HG02623 (cell line): ENCODE measurements around the gene AMBP.

Experiments
- ATAC-seq: cut with Tn5 transposase; IDR thresholded peaks from one replicate; pipeline ENCODE4 v1.9.1; 2021; ENCODE audit warnings: moderate library complexity; ENCODE audit not compliant: unreplicated experiment

AMBP gene

GRCh38 chr9:114078021-114078780, at the start of gene AMBP:
Gene AMBP, minus strand, starts transcription at chr9:114078300. Its CDS starts 91 bp downstream, at chr9:114078209.
- no peak for ATAC-seq

- ATAC-seq, result no peak
Measured at GRCh38 chr9:114126247-114127060, 48.4 kb upstream of the AMBP start.

- ATAC-seq, result no peak
Measured at GRCh38 chr9:114125476-114126013, 47.4 kb upstream of the AMBP start.

- no peak for ATAC-seq
Measured at GRCh38 chr9:114124666-114125475, 46.8 kb upstream of the AMBP start.

GRCh38 chr9:114124138-114124537, 46.0 kb upstream of the AMBP start:
- ATAC-seq, result no peak

- ATAC-seq, result no peak
Measured at GRCh38 chr9:114123031-114123977, 45.2 kb upstream of the AMBP start.

GRCh38 chr9:114122136-114123027, 44.3 kb upstream of the AMBP start:
- ATAC-seq, result no peak

- no peak for ATAC-seq
Measured at GRCh38 chr9:114121227-114122135, 43.4 kb upstream of the AMBP start.

- ATAC-seq, result no peak
Measured at GRCh38 chr9:114120192-114121014, 42.3 kb upstream of the AMBP start.

- no peak for ATAC-seq
Measured at GRCh38 chr9:114119242-114120191, 41.4 kb upstream of the AMBP start.

- no peak for ATAC-seq
Measured at GRCh38 chr9:114117996-114118830, 40.1 kb upstream of the AMBP start.

GRCh38 chr9:114117614-114117995, 39.5 kb upstream of the AMBP start:
- ATAC-seq, result no peak

- ATAC-seq, result no peak
Measured at GRCh38 chr9:114116126-114116747, 38.1 kb upstream of the AMBP start.

GRCh38 chr9:114115654-114116125, 37.6 kb upstream of the AMBP start:
- ATAC-seq, result no peak
